Calu3 (cell line): Measurements from ENCODE around the gene PKP3. TPM values are rescaled to one million over a fixed set of nuclear protein-coding genes. Genes with fewer than 3 reads are reported as not detected.

ENCODE experiments used
- BruUV-seq: library from RNA; stranded (reverse); fragments of 400-500 nt; replicated peaks from 2 replicates; lab custom pipeline; 2021; lab: Mats Ljungman, UMichigan
- CTCF ChIA-PET: fragments of 300-600 bp; sonication (Branson Sonifier 250); formaldehyde crosslinking; loops from one replicate; lab custom pipeline; 2022; ENCODE audit warnings: antibody characterized with exemption; lab: Charles Lee
- DNase-seq: peaks from one replicate; pipeline ENCODE4 v3.0.0; 2022
- H3K27ac Mint-ChIP-seq: one replicate; pipeline ENCODE4 v1.8.0; 2022; ENCODE audit warnings: mixed read lengths; ENCODE audit not compliant: unreplicated experiment
- H3K27me3 Mint-ChIP-seq: one replicate; pipeline ENCODE4 v1.8.0; 2022; ENCODE audit warnings: mixed read lengths; ENCODE audit not compliant: unreplicated experiment
- H3K36me3 Mint-ChIP-seq: one replicate; pipeline ENCODE4 v1.8.0; 2022; ENCODE audit warnings: mild to moderate bottlenecking, moderate library complexity, mixed read lengths; ENCODE audit not compliant: insufficient read depth, unreplicated experiment
- H3K4me1 Mint-ChIP-seq: one replicate; pipeline ENCODE4 v1.8.0; 2022; ENCODE audit warnings: mild to moderate bottlenecking, low read depth, mixed read lengths; ENCODE audit not compliant: unreplicated experiment
- H3K4me3 Mint-ChIP-seq: one replicate; pipeline ENCODE4 v1.8.0; 2022; ENCODE audit warnings: mild to moderate bottlenecking, low read depth, moderate library complexity, mixed read lengths; ENCODE audit not compliant: unreplicated experiment
- H3K9me3 Mint-ChIP-seq: one replicate; pipeline ENCODE4 v1.8.0; 2022; ENCODE audit warnings: low read depth, mixed read lengths; ENCODE audit not compliant: unreplicated experiment
- intact Hi-C: fragments of 100-400 bp; cut with micrococcal nuclease; formaldehyde crosslinking; loops from one replicate; pipeline ENCODE4 v1.10.0; 2022; ENCODE audit not compliant: unreplicated experiment
- total RNA-seq: library from RNA; stranded (reverse); gene quantifications from 2 replicates; pipeline ENCODE4 v1.2.3, GENCODE V29; 2022
- TF ChIP-seq, protein P1 (sequence below): fragments of 200-600 bp; IDR thresholded peaks from one replicate; pipeline ENCODE4 v1.8.0; 2022; ENCODE audit warnings: antibody characterized with exemption; ENCODE audit not compliant: unreplicated experiment

PKP3 gene
- total RNA-seq, 1 experiment from 2014 or later, result 128 TPM

DNA sequence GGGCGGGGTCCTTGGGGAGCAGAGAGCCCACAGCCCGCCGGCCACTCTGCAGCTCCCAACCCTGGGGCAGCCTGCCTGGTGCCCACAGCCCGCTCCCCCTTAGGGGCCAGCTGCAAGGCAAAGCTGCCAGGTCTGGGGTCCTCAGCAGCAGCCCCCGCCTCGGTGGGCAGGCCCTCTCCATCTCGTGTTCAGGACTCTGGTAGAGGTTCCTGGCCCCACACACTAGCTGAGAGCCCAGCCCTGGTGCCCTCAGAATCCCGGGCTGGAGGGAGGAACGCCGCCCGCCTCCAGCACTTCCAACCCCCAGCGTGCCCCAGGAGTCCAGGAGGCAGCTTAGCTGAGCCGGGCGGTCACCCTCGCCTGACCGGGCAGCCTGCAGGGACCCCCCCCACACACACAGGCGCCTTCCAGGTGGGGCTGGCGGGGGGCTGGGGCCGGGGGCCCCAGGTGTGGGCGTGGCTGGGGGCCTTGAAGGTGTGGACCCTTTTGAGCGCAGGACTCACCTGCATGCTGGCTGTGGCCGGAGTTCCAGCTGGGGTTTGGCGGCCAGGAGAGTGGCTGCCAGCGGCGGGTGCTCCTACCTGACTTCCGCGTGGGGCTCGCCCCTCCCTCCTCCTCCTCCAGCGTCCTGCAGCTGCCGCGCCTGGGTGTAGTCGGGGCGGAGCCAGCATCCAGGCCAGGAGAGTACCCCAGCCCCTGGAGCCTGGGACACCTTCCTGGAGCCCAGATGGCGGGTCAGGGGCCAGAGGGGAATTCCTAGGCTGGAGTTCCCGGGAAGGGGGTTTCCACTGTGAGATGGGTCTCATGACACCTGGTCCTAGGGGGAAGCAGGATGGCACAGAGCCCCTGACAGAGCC is 47.6 kb downstream of the PKP3 start, which contains the start of gene ANO9:
Gene ANO9 (minus strand): TSS at position 594 of the 857 bp plus-strand sequence. CDS start 85 bp downstream, at position 509.
- Mint-ChIP-seq H3K27ac (peak within 1 kb of the TSS; percentile 42), H3K4me3 (peak within 1 kb of the TSS; percentile 62), H3K27me3 (no peaks in the 10 kb centered on the region), H3K9me3 (no peaks in the 10 kb centered on the region), H3K4me1 (peaks cover 16% of the 10 kb centered on the region), H3K36me3 (peaks cover 20% of the 10 kb centered on the region)
- TF ChIP-seq, protein P1, sequence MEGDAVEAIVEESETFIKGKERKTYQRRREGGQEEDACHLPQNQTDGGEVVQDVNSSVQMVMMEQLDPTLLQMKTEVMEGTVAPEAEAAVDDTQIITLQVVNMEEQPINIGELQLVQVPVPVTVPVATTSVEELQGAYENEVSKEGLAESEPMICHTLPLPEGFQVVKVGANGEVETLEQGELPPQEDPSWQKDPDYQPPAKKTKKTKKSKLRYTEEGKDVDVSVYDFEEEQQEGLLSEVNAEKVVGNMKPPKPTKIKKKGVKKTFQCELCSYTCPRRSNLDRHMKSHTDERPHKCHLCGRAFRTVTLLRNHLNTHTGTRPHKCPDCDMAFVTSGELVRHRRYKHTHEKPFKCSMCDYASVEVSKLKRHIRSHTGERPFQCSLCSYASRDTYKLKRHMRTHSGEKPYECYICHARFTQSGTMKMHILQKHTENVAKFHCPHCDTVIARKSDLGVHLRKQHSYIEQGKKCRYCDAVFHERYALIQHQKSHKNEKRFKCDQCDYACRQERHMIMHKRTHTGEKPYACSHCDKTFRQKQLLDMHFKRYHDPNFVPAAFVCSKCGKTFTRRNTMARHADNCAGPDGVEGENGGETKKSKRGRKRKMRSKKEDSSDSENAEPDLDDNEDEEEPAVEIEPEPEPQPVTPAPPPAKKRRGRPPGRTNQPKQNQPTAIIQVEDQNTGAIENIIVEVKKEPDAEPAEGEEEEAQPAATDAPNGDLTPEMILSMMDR, result no peak
- peak; percentile 79 for DNase-seq
- CTCF ChIA-PET, result interaction anchor here (1.5 to 1.6 kb wide), 2 partner anchors 12 to 25 kb away, joined by 3 to 4 read pairs; no protein-coding TSS in a partner anchor
- intact Hi-C loops, result no loop called here
- no TSS peak for BruUV-seq

DNA sequence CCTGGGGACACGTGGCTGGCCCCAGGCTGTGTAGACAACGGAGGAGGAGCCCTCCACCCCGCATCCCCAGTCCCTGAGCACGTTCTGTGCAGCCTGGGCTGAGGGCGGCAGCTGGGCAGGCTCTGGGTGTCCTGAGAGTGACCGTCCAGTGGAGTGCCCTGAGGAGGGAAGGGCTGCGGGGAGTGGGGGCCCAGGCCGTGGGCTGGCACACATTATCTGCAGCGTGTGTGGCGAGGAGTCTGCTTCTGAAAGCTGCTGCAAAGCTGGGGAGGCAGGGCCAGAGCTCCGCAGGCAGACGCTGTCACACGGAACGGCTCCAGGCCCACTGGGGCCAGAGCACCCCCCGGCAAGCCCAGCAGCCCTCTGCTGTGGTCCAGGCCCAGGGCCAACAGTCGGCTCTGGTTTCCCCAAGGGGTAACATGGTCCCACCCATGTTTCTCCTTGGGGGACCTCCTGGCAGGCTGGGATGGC is 48.6 kb downstream of the PKP3 start:
- BruUV-seq, result no TSS peak
- H3K4me1 Mint-ChIP-seq, result peaks cover 16% of the 10 kb centered on the region
- no peak overlapping the region for H3K4me3 Mint-ChIP-seq
- DNase-seq, result no peak
- TF ChIP-seq, protein P1, result no peak
- intact Hi-C loops, result no loop called here
- no peaks in the 10 kb centered on the region for H3K9me3 Mint-ChIP-seq
- peaks cover 24% of the 10 kb centered on the region for H3K36me3 Mint-ChIP-seq
- H3K27me3 Mint-ChIP-seq, result no peaks in the 10 kb centered on the region
- CTCF ChIA-PET, result no interaction called here
- H3K27ac Mint-ChIP-seq, result no peak overlapping the region

DNA sequence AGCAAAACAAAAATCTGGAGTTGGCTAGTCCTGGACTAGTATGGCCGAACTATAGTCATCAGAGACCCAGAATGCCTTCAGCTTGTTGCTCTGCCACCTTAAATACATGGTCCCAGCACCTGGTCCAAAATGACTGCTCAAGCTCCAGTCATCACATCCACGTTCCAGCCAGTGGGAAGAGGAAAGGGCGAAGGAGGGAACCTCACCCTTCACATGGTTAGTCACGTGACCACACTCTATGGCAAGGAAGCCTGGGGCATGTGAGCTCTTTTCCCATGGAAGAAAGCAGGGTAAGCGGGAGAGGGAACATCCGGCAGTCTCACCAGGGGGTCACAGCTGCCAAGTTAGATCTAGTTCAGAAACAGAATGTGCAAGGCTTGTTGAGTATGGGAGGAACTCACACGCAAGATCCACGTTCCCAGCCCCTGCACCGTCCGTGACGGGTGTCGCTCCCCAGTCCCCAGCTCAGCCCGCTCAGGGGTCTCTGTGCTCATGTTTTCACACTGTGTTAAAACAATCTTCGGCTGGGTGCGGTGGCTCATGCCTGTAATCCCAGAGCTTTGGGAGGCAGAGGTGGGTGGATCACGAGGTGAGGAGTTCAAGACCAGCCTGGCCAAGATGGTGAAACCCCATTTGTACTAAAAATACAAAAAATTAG is 49.7 kb downstream of the PKP3 start:
- no peak for DNase-seq
- Mint-ChIP-seq H3K4me1 (peaks cover 16% of the 10 kb centered on the region), H3K27me3 (no peaks in the 10 kb centered on the region), H3K36me3 (peaks cover 34% of the 10 kb centered on the region), H3K4me3 (peak overlapping the region; percentile 24), H3K27ac (no peak overlapping the region), H3K9me3 (no peaks in the 10 kb centered on the region)
- intact Hi-C loops, result no loop called here
- TF ChIP-seq, protein P1, result no peak
- no TSS peak for BruUV-seq
- CTCF ChIA-PET, result no interaction called here

DNA sequence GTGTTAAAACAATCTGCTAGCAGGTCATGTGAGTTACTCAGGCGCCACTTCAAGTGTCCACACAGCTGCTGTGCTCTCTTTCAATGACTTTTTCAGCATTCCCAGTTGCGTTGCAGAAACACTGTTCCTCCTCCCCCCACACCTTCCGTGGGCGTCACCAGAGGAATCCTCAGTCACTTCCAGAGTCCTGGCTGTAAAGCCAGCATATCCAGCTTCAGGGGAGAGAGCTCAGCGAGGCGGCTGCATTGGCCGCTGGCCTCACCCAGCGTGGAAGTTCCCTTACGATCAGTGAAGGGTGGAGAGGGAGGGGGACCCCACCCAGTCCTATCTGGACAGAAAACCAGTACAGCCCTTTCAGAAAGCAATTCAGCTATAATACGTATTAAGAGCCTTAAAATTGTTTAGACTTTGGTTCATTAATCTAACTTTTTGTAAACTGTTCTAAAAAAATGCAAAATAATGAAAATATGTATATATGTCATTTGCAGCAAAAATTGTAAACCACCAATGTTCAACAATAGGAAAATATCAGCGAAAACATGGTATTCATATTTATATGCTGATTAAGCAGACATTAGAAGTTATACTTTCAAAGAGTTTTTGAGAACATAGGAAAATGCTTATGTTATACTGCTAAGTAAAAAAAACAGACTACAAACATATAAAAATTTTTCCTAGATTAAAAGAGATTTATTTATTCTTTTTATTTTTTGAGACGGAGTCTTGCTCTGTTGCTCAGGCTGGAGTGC is 50.6 kb downstream of the PKP3 start:
- Mint-ChIP-seq H3K9me3 (no peaks in the 10 kb centered on the region), H3K27me3 (no peaks in the 10 kb centered on the region), H3K4me3 (no peak overlapping the region), H3K4me1 (peaks cover 16% of the 10 kb centered on the region), H3K27ac (no peak overlapping the region), H3K36me3 (peaks cover 43% of the 10 kb centered on the region)
- TF ChIP-seq, protein P1, result no peak
- DNase-seq, result no peak
- no TSS peak for BruUV-seq
- intact Hi-C loops, result no loop called here
- CTCF ChIA-PET, result no interaction called here
